ENCODE results near the gene SASH1.

Gene SASH1

DNA sequence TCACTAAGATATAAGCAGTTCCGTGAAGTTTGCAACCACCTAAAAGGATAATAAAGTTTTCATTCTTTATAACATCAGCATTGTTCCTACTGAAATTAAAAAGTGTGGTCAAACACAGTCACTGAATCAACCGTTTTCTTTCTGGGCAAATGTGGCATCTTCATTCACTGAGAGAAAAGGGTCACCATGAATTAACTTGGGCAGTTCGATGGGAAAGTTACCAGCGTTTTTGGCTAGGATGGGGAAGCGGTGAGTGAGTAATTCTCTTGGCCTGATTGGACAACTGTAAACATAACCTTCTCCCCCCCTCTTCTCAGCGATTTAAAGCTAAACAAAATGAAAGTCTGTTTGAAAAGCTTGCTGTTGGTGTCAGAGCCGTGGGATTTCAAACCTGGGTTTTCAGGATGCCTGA, 181.8 kb downstream of the SASH1 start:
- H3K4me3 ChIP-seq (ENCODE audit: low read length) = no peak overlapping the region
- no peak overlapping the region for H3K4me2 ChIP-seq (ENCODE audit: low read depth, low read length)
- no peaks in the 10 kb centered on the region for H3K4me1 ChIP-seq (ENCODE audit: low read length)
- H2AFZ ChIP-seq (ENCODE audit: low read length) = no peak overlapping the region
- no peaks in the 10 kb centered on the region for H3K9me2 ChIP-seq (replicated peaks; ENCODE audit: insufficient read depth, low read length)
- DNase-seq = no peak
- no peak overlapping the region for H3K9ac ChIP-seq (ENCODE audit: low read length)
- H3K36me3 ChIP-seq (replicated peaks; ENCODE audit: insufficient read depth, low read length) = no peaks in the 10 kb centered on the region
- TF ChIP-seq, protein P1, sequence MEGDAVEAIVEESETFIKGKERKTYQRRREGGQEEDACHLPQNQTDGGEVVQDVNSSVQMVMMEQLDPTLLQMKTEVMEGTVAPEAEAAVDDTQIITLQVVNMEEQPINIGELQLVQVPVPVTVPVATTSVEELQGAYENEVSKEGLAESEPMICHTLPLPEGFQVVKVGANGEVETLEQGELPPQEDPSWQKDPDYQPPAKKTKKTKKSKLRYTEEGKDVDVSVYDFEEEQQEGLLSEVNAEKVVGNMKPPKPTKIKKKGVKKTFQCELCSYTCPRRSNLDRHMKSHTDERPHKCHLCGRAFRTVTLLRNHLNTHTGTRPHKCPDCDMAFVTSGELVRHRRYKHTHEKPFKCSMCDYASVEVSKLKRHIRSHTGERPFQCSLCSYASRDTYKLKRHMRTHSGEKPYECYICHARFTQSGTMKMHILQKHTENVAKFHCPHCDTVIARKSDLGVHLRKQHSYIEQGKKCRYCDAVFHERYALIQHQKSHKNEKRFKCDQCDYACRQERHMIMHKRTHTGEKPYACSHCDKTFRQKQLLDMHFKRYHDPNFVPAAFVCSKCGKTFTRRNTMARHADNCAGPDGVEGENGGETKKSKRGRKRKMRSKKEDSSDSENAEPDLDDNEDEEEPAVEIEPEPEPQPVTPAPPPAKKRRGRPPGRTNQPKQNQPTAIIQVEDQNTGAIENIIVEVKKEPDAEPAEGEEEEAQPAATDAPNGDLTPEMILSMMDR (IDR thresholded peaks at IDR 0.05; ENCODE audit: low read length) = no peak
- TF ChIP-seq EZH2phosphoT487 (IDR thresholded peaks at IDR 0.05; ENCODE audit: low read length) (no peak), EZH2 (optimal IDR thresholded peaks at IDR 0.05; ENCODE audit: low read depth, low read length) (no peak)
- no peaks in the 10 kb centered on the region for H3K9me3 ChIP-seq (replicated peaks; ENCODE audit: insufficient read depth, low read length)
- no peaks in the 10 kb centered on the region for H3K79me2 ChIP-seq (ENCODE audit: low read length)
- no peaks in the 10 kb centered on the region for H4K20me1 ChIP-seq (ENCODE audit: insufficient read depth, low read length)
- H3F3A ChIP-seq (ENCODE audit: insufficient read depth, low read length) = no peaks in the 10 kb centered on the region
- no peaks in the 10 kb centered on the region for H3K27me3 ChIP-seq (replicated peaks; ENCODE audit: insufficient read depth, low read length)
- H3K27ac ChIP-seq (ENCODE audit: low read length) = no peak overlapping the region

DNA sequence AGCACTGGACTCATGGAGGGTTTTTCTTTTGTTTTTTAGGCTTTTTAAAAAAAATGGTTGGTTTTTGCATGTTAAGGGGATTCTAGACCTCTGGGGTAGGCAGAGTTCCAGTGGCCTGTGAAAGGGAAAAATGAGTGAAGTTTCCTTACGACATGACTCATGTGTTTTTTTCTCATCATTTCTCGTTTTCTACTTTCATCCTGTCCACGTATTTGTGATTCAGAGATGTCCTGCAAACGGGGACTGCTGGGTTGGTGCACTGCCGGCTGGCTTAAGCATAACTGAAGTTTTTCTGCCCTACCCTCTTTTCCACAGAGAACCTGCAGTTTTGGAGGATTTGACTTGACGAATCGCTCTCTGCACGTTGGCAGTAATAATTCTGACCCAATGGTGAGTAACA, 182.3 kb downstream of the SASH1 start:
- no peak overlapping the region for H3K4me2 ChIP-seq (ENCODE audit: low read depth, low read length)
- no peaks in the 10 kb centered on the region for H3K4me1 ChIP-seq (ENCODE audit: low read length)
- H3K79me2 ChIP-seq (ENCODE audit: low read length) = no peaks in the 10 kb centered on the region
- no peak overlapping the region for H3K9ac ChIP-seq (ENCODE audit: low read length)
- TF ChIP-seq, protein P1 (IDR thresholded peaks at IDR 0.05; ENCODE audit: low read length) = no peak
- TF ChIP-seq EZH2phosphoT487 (IDR thresholded peaks at IDR 0.05; ENCODE audit: low read length) (no peak), EZH2 (optimal IDR thresholded peaks at IDR 0.05; ENCODE audit: low read depth, low read length) (no peak)
- no peak overlapping the region for H3K4me3 ChIP-seq (ENCODE audit: low read length)
- H3K27ac ChIP-seq (ENCODE audit: low read length) = no peak overlapping the region
- no peaks in the 10 kb centered on the region for H3K27me3 ChIP-seq (replicated peaks; ENCODE audit: insufficient read depth, low read length)
- H2AFZ ChIP-seq (ENCODE audit: low read length) = no peak overlapping the region
- DNase-seq = no peak
- no peaks in the 10 kb centered on the region for H3F3A ChIP-seq (ENCODE audit: insufficient read depth, low read length)
- H3K9me2 ChIP-seq (replicated peaks; ENCODE audit: insufficient read depth, low read length) = no peaks in the 10 kb centered on the region
- H3K9me3 ChIP-seq (replicated peaks; ENCODE audit: insufficient read depth, low read length) = no peaks in the 10 kb centered on the region
- no peaks in the 10 kb centered on the region for H3K36me3 ChIP-seq (replicated peaks; ENCODE audit: insufficient read depth, low read length)
- H4K20me1 ChIP-seq (ENCODE audit: insufficient read depth, low read length) = no peaks in the 10 kb centered on the region

DNA sequence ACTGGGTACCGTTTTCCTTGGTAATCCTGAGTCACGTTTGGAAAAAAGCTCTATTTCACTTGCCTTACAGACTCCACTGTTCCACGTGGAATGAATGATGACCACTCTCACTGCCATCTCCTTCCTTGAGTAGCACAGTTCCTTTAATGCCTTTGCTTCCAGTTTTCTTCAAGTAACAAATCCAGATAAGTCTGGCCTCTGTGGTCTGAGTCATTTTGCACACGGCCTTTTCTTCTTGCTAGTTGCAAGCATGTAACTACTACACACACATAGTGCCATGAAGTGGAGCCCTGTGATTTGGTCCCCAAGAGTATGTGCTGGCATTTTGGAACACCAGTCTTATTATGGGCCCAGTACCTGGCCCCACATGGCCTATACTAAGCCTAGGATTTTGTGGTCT, 182.8 kb downstream of the SASH1 start:
- H3K4me3 ChIP-seq (ENCODE audit: low read length) = no peak overlapping the region
- no peaks in the 10 kb centered on the region for H3K4me1 ChIP-seq (ENCODE audit: low read length)
- H3K9me3 ChIP-seq (replicated peaks; ENCODE audit: insufficient read depth, low read length) = no peaks in the 10 kb centered on the region
- H3K36me3 ChIP-seq (replicated peaks; ENCODE audit: insufficient read depth, low read length) = no peaks in the 10 kb centered on the region
- H3K9ac ChIP-seq (ENCODE audit: low read length) = no peak overlapping the region
- H3F3A ChIP-seq (ENCODE audit: insufficient read depth, low read length) = no peaks in the 10 kb centered on the region
- H3K79me2 ChIP-seq (ENCODE audit: low read length) = no peaks in the 10 kb centered on the region
- TF ChIP-seq, protein P1 (IDR thresholded peaks at IDR 0.05; ENCODE audit: low read length) = no peak
- no peak for TF ChIP-seq EZH2phosphoT487 (IDR thresholded peaks at IDR 0.05; ENCODE audit: low read length)
- no peak overlapping the region for H3K4me2 ChIP-seq (ENCODE audit: low read depth, low read length)
- no peaks in the 10 kb centered on the region for H3K9me2 ChIP-seq (replicated peaks; ENCODE audit: insufficient read depth, low read length)
- no peak for DNase-seq
- no peak overlapping the region for H2AFZ ChIP-seq (ENCODE audit: low read length)
- H3K27me3 ChIP-seq (replicated peaks; ENCODE audit: insufficient read depth, low read length) = no peaks in the 10 kb centered on the region
- no peak overlapping the region for H3K27ac ChIP-seq (ENCODE audit: low read length)
- H4K20me1 ChIP-seq (ENCODE audit: insufficient read depth, low read length) = no peaks in the 10 kb centered on the region
